ENCODE measurements around the gene CPLANE2.

CPLANE2 gene, protein sequence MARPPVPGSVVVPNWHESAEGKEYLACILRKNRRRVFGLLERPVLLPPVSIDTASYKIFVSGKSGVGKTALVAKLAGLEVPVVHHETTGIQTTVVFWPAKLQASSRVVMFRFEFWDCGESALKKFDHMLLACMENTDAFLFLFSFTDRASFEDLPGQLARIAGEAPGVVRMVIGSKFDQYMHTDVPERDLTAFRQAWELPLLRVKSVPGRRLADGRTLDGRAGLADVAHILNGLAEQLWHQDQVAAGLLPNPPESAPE

GRCh38 chr1:16236511-16237342 is at the start of gene CPLANE2:
CPLANE2 (minus strand) TSS chr1:16237183; CDS start chr1:16236742, 441 bp downstream.
- peak within 1 kb of the TSS; percentile 69 for H3K4me3 ChIP-seq (ENCODE audit: low read depth, low read length)
- POLR2A ChIA-PET = interaction anchor here (0.8 to 1.6 kb wide), 4 partner anchors 12 to 125 kb away, joined by 3 to 9 read pairs (median 4); no protein-coding TSS in a partner anchor
- H3K9me3 ChIP-seq (ENCODE audit: control insufficient read depth, insufficient read depth, low read depth, low read length) = no peaks in the 10 kb centered on the region
- H3K27ac ChIP-seq (ENCODE audit: extremely low read depth, low read depth, low read length) = peak within 1 kb of the TSS; percentile 48
- H3K36me3 ChIP-seq (ENCODE audit: control insufficient read depth in 2 of 2, insufficient read depth in 1 of 2, low read length in 2 of 2) = peaks cover 0 to 16% of the 10 kb centered on the region in 2 experiments; a peak in 1 of 3 replicates
- H3K4me1 ChIP-seq (ENCODE audit: control insufficient read depth, insufficient read depth, low read length) = peaks cover 9% of the 10 kb centered on the region
- CTCF ChIA-PET = interaction anchor here (0.8 to 1.6 kb wide), 6 partner anchors 14 to 155 kb away, joined by 3 to 5 read pairs (median 4); no protein-coding TSS in a partner anchor
- TF ChIP-seq ZNF394 (tag by site-specific recombination; IDR thresholded peaks at IDR 0.05; ENCODE audit: borderline replicate concordance) = peak; percentile 65; the same call in 1 of the 2 replicates
- TF ChIP-seq, protein P1, sequence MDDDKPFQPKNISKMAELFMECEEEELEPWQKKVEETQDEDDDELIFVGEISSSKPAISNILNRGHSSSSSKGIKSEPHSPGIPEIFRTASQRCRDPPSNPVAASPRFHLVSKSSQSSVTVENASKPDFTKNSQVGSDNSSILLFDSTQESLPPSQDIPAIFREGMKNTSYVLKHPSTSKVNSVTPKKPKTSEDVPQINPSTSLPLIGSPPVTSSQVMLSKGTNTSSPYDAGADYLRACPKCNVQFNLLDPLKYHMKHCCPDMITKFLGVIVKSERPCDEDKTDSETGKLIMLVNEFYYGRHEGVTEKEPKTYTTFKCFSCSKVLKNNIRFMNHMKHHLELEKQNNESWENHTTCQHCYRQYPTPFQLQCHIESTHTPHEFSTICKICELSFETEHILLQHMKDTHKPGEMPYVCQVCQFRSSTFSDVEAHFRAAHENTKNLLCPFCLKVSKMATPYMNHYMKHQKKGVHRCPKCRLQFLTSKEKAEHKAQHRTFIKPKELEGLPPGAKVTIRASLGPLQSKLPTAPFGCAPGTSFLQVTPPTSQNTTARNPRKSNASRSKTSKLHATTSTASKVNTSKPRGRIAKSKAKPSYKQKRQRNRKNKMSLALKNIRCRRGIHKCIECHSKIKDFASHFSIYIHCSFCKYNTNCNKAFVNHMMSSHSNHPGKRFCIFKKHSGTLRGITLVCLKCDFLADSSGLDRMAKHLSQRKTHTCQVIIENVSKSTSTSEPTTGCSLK (tag by site-specific recombination; IDR thresholded peaks at IDR 0.05) = no peak
- peak; percentile 41; the same call in 1 of the 2 replicates for TF ChIP-seq ZNF561 (tag by site-specific recombination; IDR thresholded peaks at IDR 0.05; ENCODE audit: borderline replicate concordance)
- no peak for TF ChIP-seq ZNF114 (tag by site-specific recombination; IDR thresholded peaks at IDR 0.05)
- no peak for TF ChIP-seq ZNF302 (tag by site-specific recombination; IDR thresholded peaks at IDR 0.05; ENCODE audit: low read depth)
- TF ChIP-seq, protein P2, sequence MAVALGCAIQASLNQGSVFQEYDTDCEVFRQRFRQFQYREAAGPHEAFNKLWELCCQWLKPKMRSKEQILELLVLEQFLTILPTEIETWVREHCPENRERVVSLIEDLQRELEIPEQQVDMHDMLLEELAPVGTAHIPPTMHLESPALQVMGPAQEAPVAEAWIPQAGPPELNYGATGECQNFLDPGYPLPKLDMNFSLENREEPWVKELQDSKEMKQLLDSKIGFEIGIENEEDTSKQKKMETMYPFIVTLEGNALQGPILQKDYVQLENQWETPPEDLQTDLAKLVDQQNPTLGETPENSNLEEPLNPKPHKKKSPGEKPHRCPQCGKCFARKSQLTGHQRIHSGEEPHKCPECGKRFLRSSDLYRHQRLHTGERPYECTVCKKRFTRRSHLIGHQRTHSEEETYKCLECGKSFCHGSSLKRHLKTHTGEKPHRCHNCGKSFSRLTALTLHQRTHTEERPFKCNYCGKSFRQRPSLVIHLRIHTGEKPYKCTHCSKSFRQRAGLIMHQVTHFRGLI (tag by site-specific recombination; IDR thresholded peaks at IDR 0.05) = peak; percentile 88
- TF ChIP-seq ZNF350 (tag by site-specific recombination; IDR thresholded peaks at IDR 0.05) = no peak
- TF ChIP-seq ZNF658 (tag by site-specific recombination; IDR thresholded peaks at IDR 0.05) = no peak
- TF ChIP-seq ZNF175 (tag by site-specific recombination; IDR thresholded peaks at IDR 0.05) = no peak
- peak; percentile 58; the same call in 1 of the 2 replicates for TF ChIP-seq ZNF18 (tag by site-specific recombination; IDR thresholded peaks at IDR 0.05)
- peak; percentile 69 for TF ChIP-seq ZBTB11 (tag by site-specific recombination; conservative IDR thresholded peaks at IDR 0.05; ENCODE audit: low read depth)
- TF ChIP-seq ZNF398 (tag by site-specific recombination; IDR thresholded peaks at IDR 0.05) = peak; percentile 36; the same call in 1 of the 2 replicates
- TF ChIP-seq, protein P3, sequence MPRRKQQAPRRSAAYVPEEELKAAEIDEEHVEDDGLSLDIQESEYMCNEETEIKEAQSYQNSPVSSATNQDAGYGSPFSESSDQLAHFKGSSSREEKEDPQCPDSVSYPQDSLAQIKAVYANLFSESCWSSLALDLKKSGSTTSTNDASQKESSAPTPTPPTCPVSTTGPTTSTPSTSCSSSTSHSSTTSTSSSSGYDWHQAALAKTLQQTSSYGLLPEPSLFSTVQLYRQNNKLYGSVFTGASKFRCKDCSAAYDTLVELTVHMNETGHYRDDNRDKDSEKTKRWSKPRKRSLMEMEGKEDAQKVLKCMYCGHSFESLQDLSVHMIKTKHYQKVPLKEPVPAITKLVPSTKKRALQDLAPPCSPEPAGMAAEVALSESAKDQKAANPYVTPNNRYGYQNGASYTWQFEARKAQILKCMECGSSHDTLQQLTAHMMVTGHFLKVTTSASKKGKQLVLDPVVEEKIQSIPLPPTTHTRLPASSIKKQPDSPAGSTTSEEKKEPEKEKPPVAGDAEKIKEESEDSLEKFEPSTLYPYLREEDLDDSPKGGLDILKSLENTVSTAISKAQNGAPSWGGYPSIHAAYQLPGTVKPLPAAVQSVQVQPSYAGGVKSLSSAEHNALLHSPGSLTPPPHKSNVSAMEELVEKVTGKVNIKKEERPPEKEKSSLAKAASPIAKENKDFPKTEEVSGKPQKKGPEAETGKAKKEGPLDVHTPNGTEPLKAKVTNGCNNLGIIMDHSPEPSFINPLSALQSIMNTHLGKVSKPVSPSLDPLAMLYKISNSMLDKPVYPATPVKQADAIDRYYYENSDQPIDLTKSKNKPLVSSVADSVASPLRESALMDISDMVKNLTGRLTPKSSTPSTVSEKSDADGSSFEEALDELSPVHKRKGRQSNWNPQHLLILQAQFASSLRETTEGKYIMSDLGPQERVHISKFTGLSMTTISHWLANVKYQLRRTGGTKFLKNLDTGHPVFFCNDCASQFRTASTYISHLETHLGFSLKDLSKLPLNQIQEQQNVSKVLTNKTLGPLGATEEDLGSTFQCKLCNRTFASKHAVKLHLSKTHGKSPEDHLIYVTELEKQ (tag by site-specific recombination; IDR thresholded peaks at IDR 0.05; ENCODE audit: borderline replicate concordance) = no peak
- TF ChIP-seq ZFP37 (tag by site-specific recombination; IDR thresholded peaks at IDR 0.05) = 0 out of 2 replicates have a peak, but pooled peaks have one; percentile 42
- TF ChIP-seq ZNF830 (tag by site-specific recombination; IDR thresholded peaks at IDR 0.05; ENCODE audit: low read depth) = no peak
- TF ChIP-seq WT1 (tag by site-specific recombination; IDR thresholded peaks at IDR 0.05) = peak; percentile 78
- no peak for TF ChIP-seq ZBTB1 (tag by site-specific recombination; IDR thresholded peaks at IDR 0.05)
- TF ChIP-seq ZFHX2 (tag by site-specific recombination; conservative IDR thresholded peaks at IDR 0.05) = peak; percentile 97
